ENCODE measurements around the gene EEF1A1.

- TF ChIP-seq CTCF (IDR thresholded peaks at IDR 0.05) (no peak), POLR2A (IDR thresholded peaks at IDR 0.05) (no peak), POLR2AphosphoS5 (IDR thresholded peaks at IDR 0.05; ENCODE audit: insufficient read depth in 1 of 2, low read depth in 1 of 2) (no peak)
Measured at GRCh38 chr6:73476723-73477122, 44.1 kb downstream of the EEF1A1 start.
